ENCODE measurements around the gene SGIP1. TPM values are rescaled to one million over a fixed set of nuclear protein-coding genes. Genes with fewer than 3 reads are reported as not detected.
A peak's percentile ranks its signal among the peaks of the same experiment; 100 is the strongest.
"Not testable (repeated sequence)": the region's sequence is repeated elsewhere in the genome, so short reads cannot be mapped to it uniquely, and the experiment has no call there.

SGIP1 gene
- total RNA-seq, 1 donor: 17.4 TPM

GRCh38 chr1:66723985-66724384 is 190.0 kb downstream of the SGIP1 start:
- no peak overlapping the region for H2AFZ ChIP-seq (ENCODE audit: low read length)
- H3K27ac ChIP-seq (ENCODE audit: low read depth, low read length): no peak overlapping the region
- no peaks in the 10 kb centered on the region for H3K9me3 ChIP-seq (ENCODE audit: low read depth, low read length)
- no peak overlapping the region for H3K4me3 ChIP-seq (ENCODE audit: insufficient read depth, low read length)
- no peaks in the 10 kb centered on the region for H3K79me2 ChIP-seq (ENCODE audit: insufficient read depth, low read length)
- DNase-seq (ENCODE audit: insufficient read length, low spot score, missing footprints): no peak
- peaks cover 16% of the 10 kb centered on the region for H3K4me1 ChIP-seq (ENCODE audit: insufficient read depth, low read length)
- TF ChIP-seq CTCF (IDR thresholded peaks at IDR 0.05; ENCODE audit: extremely low read depth, low read depth, low read length): no peak
- H3K36me3 ChIP-seq (ENCODE audit: insufficient read depth, low read length): no peaks in the 10 kb centered on the region
- H4K20me1 ChIP-seq (ENCODE audit: insufficient read depth, low read length): no peaks in the 10 kb centered on the region
- H3K27me3 ChIP-seq (ENCODE audit: insufficient read depth, low read length): no peaks in the 10 kb centered on the region
- H3K4me2 ChIP-seq (ENCODE audit: insufficient read depth, low read length): no peak overlapping the region

GRCh38 chr1:66725885-66726665 is 192.1 kb downstream of the SGIP1 start:
- no peak overlapping the region for H3K27ac ChIP-seq (ENCODE audit: low read depth, low read length)
- H3K79me2 ChIP-seq (ENCODE audit: insufficient read depth, low read length): no peaks in the 10 kb centered on the region
- no peak overlapping the region for H3K4me2 ChIP-seq (ENCODE audit: insufficient read depth, low read length)
- H3K27me3 ChIP-seq (ENCODE audit: insufficient read depth, low read length): no peaks in the 10 kb centered on the region
- no peaks in the 10 kb centered on the region for H3K9me3 ChIP-seq (ENCODE audit: low read depth, low read length)
- DNase-seq (ENCODE audit: insufficient read length, low spot score, missing footprints): no peak
- H3K36me3 ChIP-seq (ENCODE audit: insufficient read depth, low read length): no peaks in the 10 kb centered on the region
- no peaks in the 10 kb centered on the region for H4K20me1 ChIP-seq (ENCODE audit: insufficient read depth, low read length)
- H3K4me3 ChIP-seq (ENCODE audit: insufficient read depth, low read length): no peak overlapping the region
- peaks cover 16% of the 10 kb centered on the region for H3K4me1 ChIP-seq (ENCODE audit: insufficient read depth, low read length)
- peak; percentile 98 for TF ChIP-seq CTCF (IDR thresholded peaks at IDR 0.05; ENCODE audit: extremely low read depth, low read depth, low read length)
- H2AFZ ChIP-seq (ENCODE audit: low read length): peak overlapping the region; percentile 66

- H3K27me3 ChIP-seq (ENCODE audit: insufficient read depth, low read length): no peaks in the 10 kb centered on the region
- H3K27ac ChIP-seq (ENCODE audit: low read depth, low read length): no peak overlapping the region
- no peak for DNase-seq (ENCODE audit: insufficient read length, low spot score, missing footprints)
- peaks cover 28% of the 10 kb centered on the region for H3K4me1 ChIP-seq (ENCODE audit: insufficient read depth, low read length)
- no peak overlapping the region for H3K4me3 ChIP-seq (ENCODE audit: insufficient read depth, low read length)
- no peaks in the 10 kb centered on the region for H3K79me2 ChIP-seq (ENCODE audit: insufficient read depth, low read length)
- H2AFZ ChIP-seq (ENCODE audit: low read length): no peak overlapping the region
- no peaks in the 10 kb centered on the region for H3K9me3 ChIP-seq (ENCODE audit: low read depth, low read length)
- no peaks in the 10 kb centered on the region for H3K36me3 ChIP-seq (ENCODE audit: insufficient read depth, low read length)
- no peak overlapping the region for H3K4me2 ChIP-seq (ENCODE audit: insufficient read depth, low read length)
- no peaks in the 10 kb centered on the region for H4K20me1 ChIP-seq (ENCODE audit: insufficient read depth, low read length)
- no peak for TF ChIP-seq CTCF (IDR thresholded peaks at IDR 0.05; ENCODE audit: extremely low read depth, low read depth, low read length)
Measured at GRCh38 chr1:66728021-66728420, 194.1 kb downstream of the SGIP1 start.

GRCh38 chr1:66728716-66729115 is 194.8 kb downstream of the SGIP1 start:
- H3K27me3 ChIP-seq (ENCODE audit: insufficient read depth, low read length); H3K79me2 ChIP-seq (ENCODE audit: insufficient read depth, low read length); H3K4me3 ChIP-seq (ENCODE audit: insufficient read depth, low read length); H3K36me3 ChIP-seq (ENCODE audit: insufficient read depth, low read length); H4K20me1 ChIP-seq (ENCODE audit: insufficient read depth, low read length); DNase-seq (ENCODE audit: insufficient read length, low spot score, missing footprints); H3K9me3 ChIP-seq (ENCODE audit: low read depth, low read length); H3K4me2 ChIP-seq (ENCODE audit: insufficient read depth, low read length); H2AFZ ChIP-seq (ENCODE audit: low read length); H3K27ac ChIP-seq (ENCODE audit: low read depth, low read length): not testable (repeated sequence)
- peaks cover 32% of the 10 kb centered on the region for H3K4me1 ChIP-seq (ENCODE audit: insufficient read depth, low read length)

Data from osteoblast (primary cell).